GM18517 (cell line): Measurements from ENCODE around the gene HERC2.

Source experiments
- ATAC-seq: cut with Tn5 transposase; IDR thresholded peaks from one replicate; pipeline ENCODE4 v1.9.1; 2021; ENCODE audit warnings: mild to moderate bottlenecking, moderate library complexity; ENCODE audit not compliant: unreplicated experiment

HERC2 gene

GRCh38 chr15:28075573-28075972, 246.4 kb downstream of the HERC2 start:
- ATAC-seq, result no peak

- ATAC-seq, result no peak
Measured at GRCh38 chr15:28068930-28069329, 253.0 kb downstream of the HERC2 start.

GRCh38 chr15:28066231-28066630, 255.7 kb downstream of the HERC2 start:
- ATAC-seq, result no peak
